OCI-LY7 (cell line): ENCODE results near the gene LGALS8. TPM values are rescaled to one million over a fixed set of nuclear protein-coding genes. Genes with fewer than 3 reads are reported as not detected.
"Not testable (repeated sequence)": the region's sequence is repeated elsewhere in the genome, so short reads cannot be mapped to it uniquely, and the experiment has no call there.

Source experiments
- BruUV-seq: library from RNA; stranded (reverse); fragments of 400-500 nt; replicated peaks from 2 replicates; lab custom pipeline; 2021; lab: Mats Ljungman, UMichigan
- CTCF ChIA-PET: fragments of 300-600 bp; sonication (Branson Sonifier 250); formaldehyde crosslinking; loops from one replicate; lab custom pipeline; 2022; ENCODE audit warnings: antibody characterized with exemption; ENCODE audit not compliant: unreplicated experiment; lab: Charles Lee
- POLR2A ChIA-PET: fragments of 300-600 bp; sonication (Branson Sonifier 250); formaldehyde crosslinking; loops from one replicate; lab custom pipeline; 2022; ENCODE audit warnings: antibody characterized with exemption; lab: Charles Lee
- DNase-seq: peaks from one replicate; pipeline ENCODE4 v3.0.0-alpha.2; 2015; ENCODE audit warnings: low spot score
- H2AFZ ChIP-seq: fragments of 200-600 bp; sonication (generic), shearing (Covaris generic); 2 replicates; pipeline ENCODE4 v1.6.1; 2014; ENCODE audit warnings: mild to moderate bottlenecking, antibody characterized with exemption, low read length, moderate library complexity
- H3K27ac ChIP-seq: fragments of 200-600 bp; sonication (generic); 2 replicates; pipeline ENCODE4 v1.5.1; 2014; ENCODE audit warnings: mixed run types, low read depth, mild to moderate bottlenecking, moderate library complexity, low read length, inconsistent platforms; ENCODE audit not compliant: poor library complexity, severe bottlenecking
- H3K36me3 ChIP-seq: fragments of 200-600 bp; sonication (generic); 2 replicates; pipeline ENCODE4 v1.6.1; 2014; ENCODE audit warnings: mild to moderate bottlenecking, antibody characterized with exemption, low read length, moderate library complexity, mixed read lengths; ENCODE audit not compliant: insufficient read depth
- H3K4me1 ChIP-seq: fragments of 200-600 bp; sonication (generic); 2 replicates; pipeline ENCODE4 v1.5.1; 2014; ENCODE audit warnings: mild to moderate bottlenecking, low read length; ENCODE audit not compliant: insufficient read depth, poor library complexity, severe bottlenecking
- H3K4me2 ChIP-seq: fragments of 200-600 bp; sonication (generic); 2 replicates; pipeline ENCODE4 v1.6.1; 2014; ENCODE audit warnings: mild to moderate bottlenecking, low read length
- H3K4me3 ChIP-seq: fragments of 200-600 bp; sonication (generic); 2 replicates; pipeline ENCODE4 v1.5.1; 2014; ENCODE audit warnings: mild to moderate bottlenecking, low read depth, low read length; ENCODE audit not compliant: poor library complexity, severe bottlenecking
- H3K79me2 ChIP-seq: fragments of 200-600 bp; sonication (generic); 2 replicates; pipeline ENCODE4 v1.6.1; 2016; ENCODE audit warnings: low read depth, mild to moderate bottlenecking, low read length, moderate library complexity, mixed read lengths; ENCODE audit not compliant: insufficient read depth
- H3K9me2 ChIP-seq: fragments of 200-600 bp; sonication (generic); 2 replicates; pipeline ENCODE4 v1.6.1; 2016; ENCODE audit warnings: mild to moderate bottlenecking, low read length, mixed read lengths; ENCODE audit not compliant: insufficient read depth
- H3K9me3 ChIP-seq: fragments of 200-600 bp; sonication (generic); 2 replicates; pipeline ENCODE4 v1.6.1; 2014; ENCODE audit warnings: mild to moderate bottlenecking, mixed run types, low read length, mixed read lengths
- H4K20me1 ChIP-seq: fragments of 200-600 bp; sonication (generic); 2 replicates; pipeline ENCODE4 v1.6.1; 2014; ENCODE audit warnings: mild to moderate bottlenecking, antibody characterized with exemption, low read length, moderate library complexity, mixed read lengths; ENCODE audit not compliant: insufficient read depth
- EZH2phosphoT487 ChIP-seq: fragments of 200-600 bp; sonication (generic); IDR thresholded peaks from 2 replicates; pipeline ENCODE4 v1.6.1; 2018; ENCODE audit warnings: low read depth, borderline replicate concordance, mild to moderate bottlenecking, mixed run types, antibody characterized with exemption, low read length, moderate library complexity, mixed read lengths
- intact Hi-C: fragments of 100-400 bp; cut with micrococcal nuclease; formaldehyde crosslinking; loops from one replicate; pipeline ENCODE4 v1.10.0; 2022; ENCODE audit not compliant: unreplicated experiment
- total RNA-seq, 2 experiments: library from RNA; depleted of rRNA in 1 of 2; stranded (reverse); fragments of >200 nt in 1 of 2; shearing (Covaris generic) in 1 of 2; gene quantifications; 2 replicates each; pipeline ENCODE4 v1.2.3, GENCODE V29; 2014 to 2022
- TF ChIP-seq, protein P1 (sequence below): fragments of 200-600 bp; sonication (generic); conservative IDR thresholded peaks from 2 replicates; pipeline ENCODE4 v1.5.1; 2014; ENCODE audit warnings: mild to moderate bottlenecking, antibody characterized with exemption, low read length, moderate library complexity, mixed read lengths

The LGALS8 gene
- total RNA-seq, 2 experiments from 2014 or later = not detected

DNA sequence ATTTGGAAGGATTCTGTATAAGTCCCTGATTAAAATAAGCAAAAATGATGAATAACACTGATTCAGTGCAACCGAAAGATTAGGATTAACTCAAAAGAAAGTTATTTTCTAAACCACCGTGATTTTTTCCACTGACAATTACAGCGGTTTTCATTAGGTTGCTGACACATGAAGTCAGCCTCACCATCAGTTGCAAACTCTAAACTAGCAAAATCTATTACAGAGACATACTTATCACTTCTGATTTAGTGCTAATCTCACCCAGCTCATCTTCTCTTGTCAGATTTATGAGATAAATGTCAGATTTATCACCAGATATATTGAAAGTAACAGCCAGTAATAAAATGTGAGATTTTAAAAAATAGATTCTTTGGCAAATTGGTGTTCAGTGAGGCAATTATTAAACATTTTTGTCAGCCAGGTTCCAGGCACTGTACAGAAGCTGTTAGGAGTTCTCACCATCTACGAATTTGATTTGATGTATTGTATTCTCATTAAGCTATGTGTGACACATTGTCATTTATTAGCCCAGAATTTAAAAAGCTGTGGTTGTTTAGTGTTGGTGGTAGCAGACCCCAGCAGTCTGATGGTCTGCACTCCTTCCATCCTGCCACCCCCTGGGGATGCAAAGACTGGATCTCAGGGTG is 37.3 kb upstream of the LGALS8 start:
- Histone ChIP-seq H3K4me3 (no peak overlapping the region), H3K4me1 (no peaks in the 10 kb centered on the region), H3K36me3 (no peaks in the 10 kb centered on the region), H3K9me3 (no peaks in the 10 kb centered on the region), H3K9me2 (no peaks in the 10 kb centered on the region), H3K27ac (no peak overlapping the region), H2AFZ (no peak overlapping the region), H3K4me2 (no peak overlapping the region), H3K79me2 (no peaks in the 10 kb centered on the region), H4K20me1 (no peaks in the 10 kb centered on the region)
- no peak for DNase-seq
- no TSS peak for BruUV-seq
- ChIA-PET CTCF (no interaction called here), POLR2A (no interaction called here)
- intact Hi-C loops = no loop called here
- TF ChIP-seq, protein P1, sequence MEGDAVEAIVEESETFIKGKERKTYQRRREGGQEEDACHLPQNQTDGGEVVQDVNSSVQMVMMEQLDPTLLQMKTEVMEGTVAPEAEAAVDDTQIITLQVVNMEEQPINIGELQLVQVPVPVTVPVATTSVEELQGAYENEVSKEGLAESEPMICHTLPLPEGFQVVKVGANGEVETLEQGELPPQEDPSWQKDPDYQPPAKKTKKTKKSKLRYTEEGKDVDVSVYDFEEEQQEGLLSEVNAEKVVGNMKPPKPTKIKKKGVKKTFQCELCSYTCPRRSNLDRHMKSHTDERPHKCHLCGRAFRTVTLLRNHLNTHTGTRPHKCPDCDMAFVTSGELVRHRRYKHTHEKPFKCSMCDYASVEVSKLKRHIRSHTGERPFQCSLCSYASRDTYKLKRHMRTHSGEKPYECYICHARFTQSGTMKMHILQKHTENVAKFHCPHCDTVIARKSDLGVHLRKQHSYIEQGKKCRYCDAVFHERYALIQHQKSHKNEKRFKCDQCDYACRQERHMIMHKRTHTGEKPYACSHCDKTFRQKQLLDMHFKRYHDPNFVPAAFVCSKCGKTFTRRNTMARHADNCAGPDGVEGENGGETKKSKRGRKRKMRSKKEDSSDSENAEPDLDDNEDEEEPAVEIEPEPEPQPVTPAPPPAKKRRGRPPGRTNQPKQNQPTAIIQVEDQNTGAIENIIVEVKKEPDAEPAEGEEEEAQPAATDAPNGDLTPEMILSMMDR = no peak
- no peak for TF ChIP-seq EZH2phosphoT487

DNA sequence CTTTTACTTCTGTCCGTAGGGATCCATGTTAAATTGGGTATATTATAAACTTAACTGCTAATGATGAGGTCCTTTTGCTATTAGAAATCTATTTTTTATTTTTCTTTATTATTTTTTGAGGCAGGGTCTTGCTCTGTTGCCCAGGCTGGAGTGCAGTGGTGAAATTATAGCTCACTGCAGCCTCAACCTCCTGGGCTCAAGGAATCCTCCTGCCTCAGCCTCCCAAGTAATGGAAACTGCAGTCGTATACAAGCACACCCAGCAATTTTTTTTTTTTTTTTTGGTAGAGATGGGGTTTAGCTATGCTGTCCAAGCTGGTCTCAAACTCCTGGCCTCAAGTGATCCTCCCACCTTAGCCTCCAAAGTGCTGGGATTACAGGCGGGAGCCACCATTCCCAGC is 34.6 kb upstream of the LGALS8 start:
- H3K9me2 ChIP-seq, H2AFZ ChIP-seq, H3K79me2 ChIP-seq, BruUV-seq, H3K27ac ChIP-seq, H3K4me2 ChIP-seq, POLR2A ChIA-PET, H3K9me3 ChIP-seq, H4K20me1 ChIP-seq, DNase-seq, H3K36me3 ChIP-seq, H3K4me1 ChIP-seq, intact Hi-C loops, H3K4me3 ChIP-seq: not testable (repeated sequence)
- CTCF ChIA-PET = interaction anchor here (0.6 kb wide), 1 partner anchor 530 kb away, joined by 3 read pairs; no protein-coding TSS in a partner anchor

DNA sequence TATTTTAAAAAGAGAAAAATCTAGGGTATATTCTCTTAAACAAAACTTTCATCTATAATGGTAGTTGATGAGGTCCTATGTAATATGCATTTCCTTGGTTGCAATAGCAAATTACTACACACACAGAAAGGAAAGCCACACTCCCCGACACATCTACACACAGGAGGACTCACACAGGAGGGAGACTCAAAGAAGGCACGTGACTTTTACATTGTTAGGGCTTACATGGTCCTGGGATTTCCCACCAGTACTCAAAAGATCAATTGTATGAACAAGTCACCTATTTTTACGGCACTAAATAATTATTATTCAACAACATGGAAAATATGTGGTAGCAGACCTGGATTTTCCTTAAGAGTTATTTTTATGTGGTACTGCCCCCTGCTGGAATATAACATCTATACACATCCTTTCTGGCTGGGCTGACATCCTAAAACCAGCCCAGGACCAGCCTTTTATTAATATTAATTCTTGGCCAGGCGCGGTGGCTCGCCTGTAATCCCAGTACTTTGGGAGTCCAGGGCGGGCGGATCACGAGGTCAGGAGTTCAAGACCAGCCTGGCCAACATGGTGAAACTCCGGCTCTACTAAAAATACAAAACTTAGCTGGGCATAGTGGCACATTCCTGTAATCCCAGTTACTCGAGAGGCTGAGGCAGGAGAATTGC is 33.9 kb upstream of the LGALS8 start:
- Histone ChIP-seq H3K27ac (no peak overlapping the region), H2AFZ (no peak overlapping the region), H3K4me1 (no peaks in the 10 kb centered on the region), H3K4me3 (no peak overlapping the region), H3K79me2 (no peaks in the 10 kb centered on the region), H3K36me3 (no peaks in the 10 kb centered on the region), H3K9me3 (no peaks in the 10 kb centered on the region), H3K4me2 (no peak overlapping the region), H4K20me1 (no peaks in the 10 kb centered on the region), H3K9me2 (no peaks in the 10 kb centered on the region)
- DNase-seq = peak; percentile 60
- CTCF ChIA-PET = no interaction called here
- no TSS peak for BruUV-seq
- TF ChIP-seq, protein P1 = peak; percentile 80
- no peak for TF ChIP-seq EZH2phosphoT487
- POLR2A ChIA-PET = no interaction called here
- intact Hi-C loops = loop anchor here (1.0 kb wide), 1 partner anchor 381 kb away; no protein-coding TSS in a partner anchor
